ENCODE measurements around the gene PAPLN.

Gene PAPLN

GRCh38 chr14:73258845-73259611 is 21.7 kb downstream of the PAPLN start:
- Histone ChIP-seq H3K4me3 (no peak overlapping the region), H3K9ac (ENCODE audit: insufficient read length) (no peak overlapping the region), H3K36me3 (ENCODE audit: insufficient read depth, low read length) (no peaks in the 10 kb centered on the region), H3K9me3 (ENCODE audit: low read depth, low read length) (no peaks in the 10 kb centered on the region), H3K27ac (no peak overlapping the region)
- TF ChIP-seq EZH2 (IDR thresholded peaks at IDR 0.05) (no peak), FOXP2 (optimal IDR thresholded peaks at IDR 0.05; ENCODE audit: control extremely low read depth, extremely low read length, insufficient read depth) (no peak), POLR2AphosphoS5 (IDR thresholded peaks at IDR 0.05; ENCODE audit: borderline replicate concordance, low read depth, low read length) (no peak)
- DNase-seq (ENCODE audit: low read depth, low spot score) = no peak

GRCh38 chr14:73259837-73260236 is 22.5 kb downstream of the PAPLN start:
- no peak for TF ChIP-seq EZH2 (IDR thresholded peaks at IDR 0.05)
- no peak for DNase-seq (ENCODE audit: low read depth, low spot score)
- no peaks in the 10 kb centered on the region for H3K9me3 ChIP-seq (ENCODE audit: low read depth, low read length)
- H3K9ac ChIP-seq (ENCODE audit: insufficient read length) = no peak overlapping the region
- H3K4me3 ChIP-seq = no peak overlapping the region
- H3K36me3 ChIP-seq (ENCODE audit: insufficient read depth, low read length) = no peaks in the 10 kb centered on the region
- no peak overlapping the region for H3K27ac ChIP-seq

GRCh38 chr14:73260574-73260973 is 23.3 kb downstream of the PAPLN start:
- no peak for DNase-seq (ENCODE audit: low read depth, low spot score)
- no peak for TF ChIP-seq EZH2 (IDR thresholded peaks at IDR 0.05)
- TF ChIP-seq FOXP2 (optimal IDR thresholded peaks at IDR 0.05; ENCODE audit: control extremely low read depth, extremely low read length, insufficient read depth) = no peak
- no peak for TF ChIP-seq POLR2AphosphoS5 (IDR thresholded peaks at IDR 0.05; ENCODE audit: borderline replicate concordance, low read depth, low read length)
- H3K9ac ChIP-seq (ENCODE audit: insufficient read length) = no peak overlapping the region
- H3K36me3 ChIP-seq (ENCODE audit: insufficient read depth, low read length) = no peaks in the 10 kb centered on the region
- no peak overlapping the region for H3K4me3 ChIP-seq
- H3K27ac ChIP-seq = no peak overlapping the region
- no peaks in the 10 kb centered on the region for H3K9me3 ChIP-seq (ENCODE audit: low read depth, low read length)

GRCh38 chr14:73261075-73261474 is 23.8 kb downstream of the PAPLN start:
- DNase-seq (ENCODE audit: low read depth, low spot score) = no peak
- H3K9ac ChIP-seq (ENCODE audit: insufficient read length) = no peak overlapping the region
- H3K36me3 ChIP-seq (ENCODE audit: insufficient read depth, low read length) = no peaks in the 10 kb centered on the region
- H3K4me3 ChIP-seq = no peak overlapping the region
- TF ChIP-seq EZH2 (IDR thresholded peaks at IDR 0.05) = no peak
- no peak for TF ChIP-seq POLR2AphosphoS5 (IDR thresholded peaks at IDR 0.05; ENCODE audit: borderline replicate concordance, low read depth, low read length)
- TF ChIP-seq FOXP2 (optimal IDR thresholded peaks at IDR 0.05; ENCODE audit: control extremely low read depth, extremely low read length, insufficient read depth) = no peak
- no peaks in the 10 kb centered on the region for H3K9me3 ChIP-seq (ENCODE audit: low read depth, low read length)
- H3K27ac ChIP-seq = no peak overlapping the region

- H3K9ac ChIP-seq (ENCODE audit: insufficient read length) = no peak overlapping the region
- H3K27ac ChIP-seq = no peak overlapping the region
- TF ChIP-seq POLR2AphosphoS5 (IDR thresholded peaks at IDR 0.05; ENCODE audit: borderline replicate concordance, low read depth, low read length) = no peak
- no peak for TF ChIP-seq FOXP2 (optimal IDR thresholded peaks at IDR 0.05; ENCODE audit: control extremely low read depth, extremely low read length, insufficient read depth)
- no peak for TF ChIP-seq EZH2 (IDR thresholded peaks at IDR 0.05)
- DNase-seq (ENCODE audit: low read depth, low spot score) = no peak
- H3K4me3 ChIP-seq = no peak overlapping the region
- no peaks in the 10 kb centered on the region for H3K9me3 ChIP-seq (ENCODE audit: low read depth, low read length)
- no peaks in the 10 kb centered on the region for H3K36me3 ChIP-seq (ENCODE audit: insufficient read depth, low read length)
These were observed 24.5 kb downstream of the PAPLN start for GRCh38 chr14:73261520-73262426.

GRCh38 chr14:73262427-73263183 is 25.3 kb downstream of the PAPLN start:
- Histone ChIP-seq H3K9ac (ENCODE audit: insufficient read length) (no peak overlapping the region), H3K27ac (no peak overlapping the region), H3K4me3 (no peak overlapping the region), H3K36me3 (ENCODE audit: insufficient read depth, low read length) (no peaks in the 10 kb centered on the region), H3K9me3 (ENCODE audit: low read depth, low read length) (no peaks in the 10 kb centered on the region)
- DNase-seq (ENCODE audit: low read depth, low spot score) = no peak
- no peak for TF ChIP-seq FOXP2 (optimal IDR thresholded peaks at IDR 0.05; ENCODE audit: control extremely low read depth, extremely low read length, insufficient read depth)
- TF ChIP-seq EZH2 (IDR thresholded peaks at IDR 0.05) = no peak
- TF ChIP-seq POLR2AphosphoS5 (IDR thresholded peaks at IDR 0.05; ENCODE audit: borderline replicate concordance, low read depth, low read length) = no peak

GRCh38 chr14:73263606-73264005 is 26.3 kb downstream of the PAPLN start:
- Histone ChIP-seq H3K27ac (no peak overlapping the region), H3K36me3 (ENCODE audit: insufficient read depth, low read length) (no peaks in the 10 kb centered on the region), H3K9me3 (ENCODE audit: low read depth, low read length) (no peaks in the 10 kb centered on the region), H3K9ac (ENCODE audit: insufficient read length) (no peak overlapping the region), H3K4me3 (no peak overlapping the region)
- TF ChIP-seq POLR2AphosphoS5 (IDR thresholded peaks at IDR 0.05; ENCODE audit: borderline replicate concordance, low read depth, low read length) (no peak), EZH2 (IDR thresholded peaks at IDR 0.05) (no peak), FOXP2 (optimal IDR thresholded peaks at IDR 0.05; ENCODE audit: control extremely low read depth, extremely low read length, insufficient read depth) (no peak)
- no peak for DNase-seq (ENCODE audit: low read depth, low spot score)

Measured in SK-N-MC (cell line).